ENCODE results near the gene CDCA8. TPM values are rescaled to one million over a fixed set of nuclear protein-coding genes. Genes with fewer than 3 reads are reported as not detected.

CDCA8 gene
- total and polyA plus RNA-seq, 2 of the 4 experiments (the other 2 are of a cell fraction): 5.9 to 25.7 TPM

- H3K4ac ChIP-seq (ENCODE audit: low read depth, low read length): no peak overlapping the region
- H3K4me2 ChIP-seq (ENCODE audit: low read depth, low read length): no peak overlapping the region
- dilution Hi-C loops (cut with HindIII; ENCODE audit: low sequenced_read_pairs, unreplicated experiment) (no loop called here), intact Hi-C loops (cut with micrococcal nuclease) (no loop called here), in situ Hi-C loops (cut with MboI; ENCODE audit: low sequenced_read_pairs) (no loop called here)
- peaks cover 31% of the 10 kb centered on the region for H3K27me3 ChIP-seq (ENCODE audit: control insufficient read depth, insufficient read depth, low read length)
- no peak overlapping the region for H3K27ac ChIP-seq (ENCODE audit: insufficient read depth, low read length)
- H2BK20ac ChIP-seq (ENCODE audit: low read depth, low read length): no peak overlapping the region
- H3K79me1 ChIP-seq (ENCODE audit: low read depth in 1 of 2, low read length in 2 of 2): no peaks in the 10 kb centered on the region
- H3K9me1 ChIP-seq (ENCODE audit: insufficient read depth, low read length): no peaks in the 10 kb centered on the region
- no peak overlapping the region for H4K8ac ChIP-seq (ENCODE audit: low read depth in 2 of 2, low read length in 2 of 2)
- CTCF ChIA-PET: no interaction called here
- H3K4me3 ChIP-seq (ENCODE audit: insufficient read depth, low read depth, low read length): no peak overlapping the region
- ATAC-seq (ENCODE audit: low read depth) (peak; percentile 83), DNase-seq (no peak)
- TF ChIP-seq POLR2A (IDR thresholded peaks at IDR 0.05; ENCODE audit: low read depth, low read length) (no peak), SMC3 (IDR thresholded peaks at IDR 0.05; ENCODE audit: low read depth, low read length) (no peak), ELK1 (IDR thresholded peaks at IDR 0.05; ENCODE audit: borderline replicate concordance, low read depth, low read length) (no peak), RAD21 (IDR thresholded peaks at IDR 0.05; ENCODE audit: low read length) (no peak), CTCF (conservative IDR thresholded peaks at IDR 0.05; ENCODE audit: low read depth, low read length) (no peak), FOS (IDR thresholded peaks at IDR 0.05; ENCODE audit: low read depth, low read length) (no peak), USF2 (IDR thresholded peaks at IDR 0.05; ENCODE audit: low read depth, low read length) (no peak), CEBPB (IDR thresholded peaks at IDR 0.05; ENCODE audit: low read depth, low read length) (no peak), MAFK (IDR thresholded peaks at IDR 0.05; ENCODE audit: low read depth, low read length) (no peak), RCOR1 (IDR thresholded peaks at IDR 0.05; ENCODE audit: insufficient replicate concordance, low read length) (no peak)
- H3K23ac ChIP-seq (ENCODE audit: low read depth, low read length): no peak overlapping the region
- no peak overlapping the region for H4K91ac ChIP-seq (ENCODE audit: insufficient read depth, low read depth, low read length)
- no TSS peak for BruUV-seq (replicated peaks)
- no peak overlapping the region for H2BK120ac ChIP-seq (ENCODE audit: low read depth, low read length)
- H2AFZ ChIP-seq (replicated peaks; ENCODE audit: low read length, poor library complexity): peak overlapping the region; percentile 70
- H2BK15ac ChIP-seq (ENCODE audit: low read depth, low read length): no peak overlapping the region
- WGBS, 2 experiments (ENCODE audit: extremely low coverage in 2 of 2, insufficient read length in 1 of 2): 3% methylated on average over 40 of the region's 105 CpGs; no CpG with 5 or more reads in 1 of the 2 experiments
- no peak overlapping the region for H4K5ac ChIP-seq (ENCODE audit: low read depth, low read length)
- H3K4me1 ChIP-seq (ENCODE audit: control insufficient read depth, insufficient read depth, low read length): no peaks in the 10 kb centered on the region
- no peaks in the 10 kb centered on the region for H4K20me1 ChIP-seq (ENCODE audit: insufficient read depth, low read length)
- no peak overlapping the region for H3K9ac ChIP-seq (ENCODE audit: low read depth, low read length)
- no peak overlapping the region for H3K14ac ChIP-seq (replicated peaks; ENCODE audit: low read depth, low read length)
- H3K36me3 ChIP-seq (ENCODE audit: control insufficient read depth, insufficient read depth, low read length): no peaks in the 10 kb centered on the region
- H3K56ac ChIP-seq (ENCODE audit: extremely low read depth, insufficient read depth, low read length): no peak overlapping the region
- no peak overlapping the region for H2AK9ac ChIP-seq (replicated peaks; ENCODE audit: low read depth, low read length, poor library complexity)
- POLR2A ChIA-PET (ENCODE audit: unreplicated experiment): no interaction called here
- no peak overlapping the region for H2BK5ac ChIP-seq (ENCODE audit: low read depth, low read length, poor library complexity, severe bottlenecking)
- H3K18ac ChIP-seq (ENCODE audit: low read depth, low read length): no peak overlapping the region
- H2AK5ac ChIP-seq (ENCODE audit: low read depth, low read length): no peak overlapping the region
- no peaks in the 10 kb centered on the region for H3K9me3 ChIP-seq (ENCODE audit: control insufficient read depth, insufficient read depth, low read length)
These were observed 60.5 kb downstream of the CDCA8 start for GRCh38 chr1:37752583-37753471.

All from IMR-90 (cell line).